Measurements from ENCODE around the gene AKAP9.
"Not testable (repeated sequence)": the region's sequence is repeated elsewhere in the genome, so short reads cannot be mapped to it uniquely, and the experiment has no call there.

The AKAP9 gene

GRCh38 chr7:91940171-91940570 lies 491 bp upstream of the AKAP9 start:
- Histone ChIP-seq H3K27me3 (ENCODE audit: insufficient read depth, low read length, poor library complexity) (peaks cover 2% of the 10 kb centered on the region), H3K9ac (ENCODE audit: low read length) (peak overlapping the region; percentile 94), H2BK120ac (ENCODE audit: low read depth, low read length) (no peak overlapping the region), H3K4ac (ENCODE audit: low read depth, low read length) (no peak overlapping the region), H3K4me1 (ENCODE audit: control insufficient read depth, low read depth, low read length) (peaks cover 2% of the 10 kb centered on the region), H2BK15ac (replicated peaks; ENCODE audit: low read depth) (no peak overlapping the region), H3K56ac (ENCODE audit: low read length) (peak overlapping the region; percentile 97), H3K27ac (ENCODE audit: low read depth, low read length) (peak overlapping the region; percentile 69), H3K36me3 (ENCODE audit: control insufficient read depth, insufficient read depth, low read length) (no peaks in the 10 kb centered on the region), H3K4me2 (ENCODE audit: low read length) (peak overlapping the region; percentile 72), H3K23ac (ENCODE audit: low read length) (no peak overlapping the region), H3K79me2 (ENCODE audit: control insufficient read depth, insufficient read depth, low read length) (peaks cover 5% of the 10 kb centered on the region), H4K5ac (ENCODE audit: low read length) (no peak overlapping the region), H2AK5ac (ENCODE audit: low read length) (no peak overlapping the region), H3K79me1 (ENCODE audit: low read length) (peaks cover 2% of the 10 kb centered on the region), H4K8ac (ENCODE audit: low read depth, low read length) (no peak overlapping the region), H3K18ac (ENCODE audit: low read length) (peak overlapping the region; percentile 34), H2BK5ac (ENCODE audit: low read length) (no peak overlapping the region), H3K4me3 (ENCODE audit: low read length) (peak overlapping the region; percentile 77)
- WGBS (ENCODE audit: extremely low coverage, insufficient coverage, low lambda C conversion rate): no CpG with 5 or more reads among the region's 12 CpGs
- peak; percentile 72 for DNase-seq

GRCh38 chr7:91941450-91941849 lies 788 bp downstream of the AKAP9 start:
- Histone ChIP-seq H3K27ac (ENCODE audit: low read depth, low read length) (no peak overlapping the region), H3K36me3 (ENCODE audit: control insufficient read depth, insufficient read depth, low read length) (no peaks in the 10 kb centered on the region), H3K23ac (ENCODE audit: low read length) (peak overlapping the region; percentile 48), H3K4me2 (ENCODE audit: low read length) (peak overlapping the region; percentile 91), H3K4me1 (ENCODE audit: control insufficient read depth, low read depth, low read length) (peaks cover 2% of the 10 kb centered on the region), H3K9ac (ENCODE audit: low read length) (peak overlapping the region; percentile 94), H2BK120ac (ENCODE audit: low read depth, low read length) (no peak overlapping the region), H3K79me1 (ENCODE audit: low read length) (peaks cover 4% of the 10 kb centered on the region), H3K79me2 (ENCODE audit: control insufficient read depth, insufficient read depth, low read length) (peaks cover 11% of the 10 kb centered on the region), H3K4me3 (ENCODE audit: low read length) (peak overlapping the region; percentile 87), H2BK15ac (replicated peaks; ENCODE audit: low read depth) (no peak overlapping the region), H4K5ac (ENCODE audit: low read length) (no peak overlapping the region), H3K27me3 (ENCODE audit: insufficient read depth, low read length, poor library complexity) (peaks cover 2% of the 10 kb centered on the region), H4K8ac (ENCODE audit: low read depth, low read length) (no peak overlapping the region), H2BK5ac (ENCODE audit: low read length) (no peak overlapping the region), H3K18ac (ENCODE audit: low read length) (no peak overlapping the region), H2AK5ac (ENCODE audit: low read length) (peak overlapping the region; percentile 32), H3K56ac (ENCODE audit: low read length) (peak overlapping the region; percentile 97), H3K4ac (ENCODE audit: low read depth, low read length) (no peak overlapping the region)
- no CpG with 5 or more reads among the region's 7 CpGs for WGBS (ENCODE audit: extremely low coverage, insufficient coverage, low lambda C conversion rate)
- DNase-seq: peak; percentile 50

GRCh38 chr7:91942312-91942711 lies 1.6 kb downstream of the AKAP9 start:
- no peak for DNase-seq
- H3K27ac ChIP-seq (ENCODE audit: low read depth, low read length): no peak overlapping the region

GRCh38 chr7:91944970-91945369 lies 4.3 kb downstream of the AKAP9 start:
- not testable (repeated sequence) for H3K27me3 ChIP-seq (ENCODE audit: insufficient read depth, low read length, poor library complexity); H3K4me2 ChIP-seq (ENCODE audit: low read length); H2BK120ac ChIP-seq (ENCODE audit: low read depth, low read length); H2AK5ac ChIP-seq (ENCODE audit: low read length); H3K9ac ChIP-seq (ENCODE audit: low read length); H3K36me3 ChIP-seq (ENCODE audit: control insufficient read depth, insufficient read depth, low read length); H2BK5ac ChIP-seq (ENCODE audit: low read length); H3K79me1 ChIP-seq (ENCODE audit: low read length); H4K8ac ChIP-seq (ENCODE audit: low read depth, low read length); H4K5ac ChIP-seq (ENCODE audit: low read length); H3K4me1 ChIP-seq (ENCODE audit: control insufficient read depth, low read depth, low read length); H2BK15ac ChIP-seq (replicated peaks; ENCODE audit: low read depth); DNase-seq; H3K4ac ChIP-seq (ENCODE audit: low read depth, low read length); H3K27ac ChIP-seq (ENCODE audit: low read depth, low read length); H3K18ac ChIP-seq (ENCODE audit: low read length); H3K23ac ChIP-seq (ENCODE audit: low read length); H3K56ac ChIP-seq (ENCODE audit: low read length); H3K4me3 ChIP-seq (ENCODE audit: low read length)
- peaks cover 17% of the 10 kb centered on the region for H3K79me2 ChIP-seq (ENCODE audit: control insufficient read depth, insufficient read depth, low read length)
- no CpG with 5 or more reads among the region's 5 CpGs for WGBS (ENCODE audit: extremely low coverage, insufficient coverage, low lambda C conversion rate)

More at GRCh38 chr7:91942312-91942711, 1.6 kb downstream of the AKAP9 start:
- Histone ChIP-seq H3K4ac (ENCODE audit: low read depth, low read length) (no peak overlapping the region), H4K5ac (ENCODE audit: low read length) (no peak overlapping the region), H3K4me3 (ENCODE audit: low read length) (no peak overlapping the region), H3K36me3 (ENCODE audit: control insufficient read depth, insufficient read depth, low read length) (no peaks in the 10 kb centered on the region), H3K27me3 (ENCODE audit: insufficient read depth, low read length, poor library complexity) (peaks cover 2% of the 10 kb centered on the region), H3K79me1 (ENCODE audit: low read length) (peaks cover 5% of the 10 kb centered on the region), H3K23ac (ENCODE audit: low read length) (no peak overlapping the region), H3K4me2 (ENCODE audit: low read length) (no peak overlapping the region), H2BK15ac (replicated peaks; ENCODE audit: low read depth) (no peak overlapping the region), H3K56ac (ENCODE audit: low read length) (no peak overlapping the region), H2BK5ac (ENCODE audit: low read length) (no peak overlapping the region), H3K9ac (ENCODE audit: low read length) (no peak overlapping the region), H4K8ac (ENCODE audit: low read depth, low read length) (no peak overlapping the region), H2BK120ac (ENCODE audit: low read depth, low read length) (no peak overlapping the region), H2AK5ac (ENCODE audit: low read length) (no peak overlapping the region), H3K18ac (ENCODE audit: low read length) (no peak overlapping the region), H3K79me2 (ENCODE audit: control insufficient read depth, insufficient read depth, low read length) (peaks cover 12% of the 10 kb centered on the region), H3K4me1 (ENCODE audit: control insufficient read depth, low read depth, low read length) (peaks cover 2% of the 10 kb centered on the region)
- no CpG with 5 or more reads among the region's 2 CpGs for WGBS (ENCODE audit: extremely low coverage, insufficient coverage, low lambda C conversion rate)

- no peaks in the 10 kb centered on the region for H3K36me3 ChIP-seq (ENCODE audit: control insufficient read depth, insufficient read depth, low read length)
- no peak overlapping the region for H2BK5ac ChIP-seq (ENCODE audit: low read length)
- DNase-seq: no peak
- no peak overlapping the region for H2BK120ac ChIP-seq (ENCODE audit: low read depth, low read length)
- no peaks in the 10 kb centered on the region for H3K27me3 ChIP-seq (ENCODE audit: insufficient read depth, low read length, poor library complexity)
- H3K9ac ChIP-seq (ENCODE audit: low read length): no peak overlapping the region
- no peak overlapping the region for H3K18ac ChIP-seq (ENCODE audit: low read length)
- H4K5ac ChIP-seq (ENCODE audit: low read length): no peak overlapping the region
- no peak overlapping the region for H3K56ac ChIP-seq (ENCODE audit: low read length)
- no peak overlapping the region for H3K23ac ChIP-seq (ENCODE audit: low read length)
- no peak overlapping the region for H3K4me3 ChIP-seq (ENCODE audit: low read length)
- H3K4ac ChIP-seq (ENCODE audit: low read depth, low read length): no peak overlapping the region
- H3K27ac ChIP-seq (ENCODE audit: low read depth, low read length): no peak overlapping the region
- no CpG with 5 or more reads among the region's 2 CpGs for WGBS (ENCODE audit: extremely low coverage, insufficient coverage, low lambda C conversion rate)
- H2BK15ac ChIP-seq (replicated peaks; ENCODE audit: low read depth): no peak overlapping the region
- peaks cover 17% of the 10 kb centered on the region for H3K79me2 ChIP-seq (ENCODE audit: control insufficient read depth, insufficient read depth, low read length)
- H4K8ac ChIP-seq (ENCODE audit: low read depth, low read length): no peak overlapping the region
- H3K4me2 ChIP-seq (ENCODE audit: low read length): no peak overlapping the region
- no peak overlapping the region for H2AK5ac ChIP-seq (ENCODE audit: low read length)
- no peaks in the 10 kb centered on the region for H3K4me1 ChIP-seq (ENCODE audit: control insufficient read depth, low read depth, low read length)
- H3K79me1 ChIP-seq (ENCODE audit: low read length): peaks cover 7% of the 10 kb centered on the region
Measured at GRCh38 chr7:91945476-91945875, 4.8 kb downstream of the AKAP9 start.

- Histone ChIP-seq H3K18ac (ENCODE audit: low read length) (no peak overlapping the region), H4K8ac (ENCODE audit: low read depth, low read length) (no peak overlapping the region), H3K56ac (ENCODE audit: low read length) (no peak overlapping the region), H2BK5ac (ENCODE audit: low read length) (no peak overlapping the region), H3K4me1 (ENCODE audit: control insufficient read depth, low read depth, low read length) (no peaks in the 10 kb centered on the region), H3K4ac (ENCODE audit: low read depth, low read length) (no peak overlapping the region), H2BK15ac (replicated peaks; ENCODE audit: low read depth) (no peak overlapping the region), H2BK120ac (ENCODE audit: low read depth, low read length) (no peak overlapping the region), H3K23ac (ENCODE audit: low read length) (no peak overlapping the region), H3K4me3 (ENCODE audit: low read length) (no peak overlapping the region), H3K27ac (ENCODE audit: low read depth, low read length) (no peak overlapping the region), H3K4me2 (ENCODE audit: low read length) (no peak overlapping the region), H3K79me2 (ENCODE audit: control insufficient read depth, insufficient read depth, low read length) (peaks cover 13% of the 10 kb centered on the region), H3K27me3 (ENCODE audit: insufficient read depth, low read length, poor library complexity) (no peaks in the 10 kb centered on the region), H4K5ac (ENCODE audit: low read length) (no peak overlapping the region), H3K36me3 (ENCODE audit: control insufficient read depth, insufficient read depth, low read length) (no peaks in the 10 kb centered on the region), H2AK5ac (ENCODE audit: low read length) (no peak overlapping the region), H3K79me1 (ENCODE audit: low read length) (peaks cover 5% of the 10 kb centered on the region), H3K9ac (ENCODE audit: low read length) (no peak overlapping the region)
- no CpG with 5 or more reads among the region's 3 CpGs for WGBS (ENCODE audit: extremely low coverage, insufficient coverage, low lambda C conversion rate)
- DNase-seq: no peak
Measured at GRCh38 chr7:91946549-91946948, 5.9 kb downstream of the AKAP9 start.

All from mesendoderm (in vitro differentiated cells).